HPDE6-E6E7 (cell line): ENCODE data around the gene NKAIN1.
"Not testable (repeated sequence)": the region's sequence is repeated elsewhere in the genome, so short reads cannot be mapped to it uniquely, and the experiment has no call there.

Source experiments
- DNase-seq: peaks from one replicate; pipeline ENCODE4 v3.0.0; 2011; ENCODE audit warnings: missing footprints; ENCODE audit errors: extremely low spot score

The NKAIN1 gene

GRCh38 chr1:31154000-31154631 is 85.6 kb downstream of the NKAIN1 start:
- no peak for DNase-seq

- no peak for DNase-seq
Observed at GRCh38 chr1:31153423-31153822, 86.3 kb downstream of the NKAIN1 start.

- DNase-seq: peak; percentile 64
Observed at GRCh38 chr1:31152181-31152795, 87.4 kb downstream of the NKAIN1 start.

- no peak for DNase-seq
Observed at GRCh38 chr1:31151402-31151801, 88.3 kb downstream of the NKAIN1 start.

GRCh38 chr1:31148409-31148808 is 91.3 kb downstream of the NKAIN1 start:
- no peak for DNase-seq

GRCh38 chr1:31145648-31146047 is 94.0 kb downstream of the NKAIN1 start:
- no peak for DNase-seq

- no peak for DNase-seq
Observed at GRCh38 chr1:31144442-31144841, 95.2 kb downstream of the NKAIN1 start.

- DNase-seq: no peak
Observed at GRCh38 chr1:31143455-31143854, 96.2 kb downstream of the NKAIN1 start.

- DNase-seq: no peak
Observed at GRCh38 chr1:31142406-31142805, 97.3 kb downstream of the NKAIN1 start.

- no peak for DNase-seq
Observed at GRCh38 chr1:31140299-31140698, 99.4 kb downstream of the NKAIN1 start.

GRCh38 chr1:31138797-31139521 is 100.7 kb downstream of the NKAIN1 start:
- not testable (repeated sequence) for DNase-seq

- DNase-seq: not testable (repeated sequence)
Observed at GRCh38 chr1:31137873-31138272, 101.8 kb downstream of the NKAIN1 start.

- no peak for DNase-seq
Observed at GRCh38 chr1:31135973-31136600, 103.6 kb downstream of the NKAIN1 start.

- DNase-seq: no peak
Observed at GRCh38 chr1:31133368-31133767, 106.3 kb downstream of the NKAIN1 start.
